H1 (cell line): ENCODE data around the gene OR56A1. TPM values are rescaled to one million over a fixed set of nuclear protein-coding genes. Genes with fewer than 3 reads are reported as not detected.

Source experiments
- BRCA1 ChIP-seq: IDR thresholded peaks from 2 replicates; pipeline ENCODE4 v1.6.1; 2012; ENCODE audit warnings: low read depth, low read length, improper control_type of control experiment
- GTF2F1 ChIP-seq: IDR thresholded peaks from 2 replicates; pipeline ENCODE4 v1.6.1; 2012; ENCODE audit warnings: low read depth, low read length, improper control_type of control experiment, borderline replicate concordance
- NRF1 ChIP-seq: IDR thresholded peaks from 2 replicates; pipeline ENCODE4 v1.6.1; 2011; ENCODE audit warnings: mild to moderate bottlenecking, low read depth, low read length, improper control_type of control experiment
- POLR2A ChIP-seq, 2 experiments: IDR thresholded peaks; 1 replicate in 1 of 2; 2 replicates in 1 of 2; pipeline ENCODE4 v1.6.1; 2011; ENCODE audit warnings: low read depth in 2 of 2, low read length in 2 of 2, mild to moderate bottlenecking in 2 of 2; ENCODE audit errors: control extremely low read depth in 1 of 2
- RXRA ChIP-seq: IDR thresholded peaks from 2 replicates; pipeline ENCODE4 v1.6.1; 2011; ENCODE audit warnings: low read depth, mild to moderate bottlenecking, low read length, moderate library complexity; ENCODE audit not compliant: insufficient read depth
- SP1 ChIP-seq: IDR thresholded peaks from 2 replicates; pipeline ENCODE4 v1.6.1; 2011; ENCODE audit warnings: low read depth, low read length
- SUZ12 ChIP-seq: fragments of 200-600 bp; sonication (generic); IDR thresholded peaks from 2 replicates; pipeline ENCODE4 v1.6.1; 2012; ENCODE audit warnings: mild to moderate bottlenecking, inconsistent platforms, low read length, moderate library complexity, mixed read lengths
- TCF12 ChIP-seq: IDR thresholded peaks from 2 replicates; pipeline ENCODE4 v1.6.1; 2011; ENCODE audit warnings: low read depth, mild to moderate bottlenecking, low read length
- polyA plus RNA-seq, 7 experiments: library from polyadenylated mRNA; depleted of rRNA in 3 of 7; stranded (reverse) in 5 of 7; unstranded in 2 of 7; fragments of >200 nt in 5 of 7; fragments of 200-250 nt in 2 of 7; gene quantifications; 1 replicate in 5 of 7; 2 replicates in 1 of 7; 4 replicates in 1 of 7; pipeline versions ENCODE4 v1.2.1 to v1.2.3, GENCODE V29; 2011 to 2013; ENCODE audit warnings: missing spikeins in 2 of 7, mixed read lengths in 2 of 7
- total RNA-seq: library from RNA; stranded (reverse); fragmentation: NEBNext Ultra II Directional; extraction: Animal tissue kit (Norgen Biotek cat#: 25700); gene quantifications from 2 replicates; pipeline ENCODE4 v1.2.1, GENCODE V29; 2021

Gene OR56A1
- total and polyA plus RNA-seq, 2 of the 8 experiments (the other 6 are each of a cell fraction or from before 2014, with no cell fraction given): 0.02 to 0.09 TPM

- TF ChIP-seq TCF12 (no peak), POLR2A (IDR thresholded peaks at IDR 0.05; ENCODE audit: control extremely low read depth in 1 of 2, low read depth in 2 of 2, low read length in 2 of 2) (no peak), NRF1 (no peak), RXRA (no peak), SUZ12 (no peak), GTF2F1 (no peak), SP1 (no peak), BRCA1 (no peak)
- TF ChIP-seq, all 59 proteins: peak for 0
Measured at GRCh38 chr11:6055569-6055968, 25.0 kb upstream of the OR56A1 start (continued).
